HFF-Myc (cell line): ENCODE measurements around the gene RIT2.

Source experiments
- DNase-seq: peaks from one replicate; pipeline ENCODE4 v3.0.0-alpha.2; 2011; ENCODE audit warnings: low read depth; ENCODE audit errors: extremely low read depth
- H3K4me3 ChIP-seq: replicated peaks from 2 replicates; pipeline ENCODE4 v1.5.1; 2011; ENCODE audit warnings: low read depth, mild to moderate bottlenecking, control low read depth, low read length
- CTCF ChIP-seq: IDR thresholded peaks from 2 replicates; pipeline ENCODE4 v1.5.1; 2012; ENCODE audit warnings: mild to moderate bottlenecking, low read depth, low read length, control low read depth; ENCODE audit errors: missing control alignments

The RIT2 gene

GRCh38 chr18:43009674-43010073, 105.8 kb downstream of the RIT2 start:
- TF ChIP-seq CTCF, result no peak
- H3K4me3 ChIP-seq, result no peak overlapping the region
- no peak for DNase-seq

- no peak for TF ChIP-seq CTCF
- H3K4me3 ChIP-seq, result no peak overlapping the region
- no peak for DNase-seq
Measured at GRCh38 chr18:43007365-43007764, 108.1 kb downstream of the RIT2 start.

GRCh38 chr18:43004421-43004820, 111.1 kb downstream of the RIT2 start:
- no peak overlapping the region for H3K4me3 ChIP-seq
- DNase-seq, result no peak
- TF ChIP-seq CTCF, result no peak

GRCh38 chr18:43001821-43002220, 113.7 kb downstream of the RIT2 start:
- no peak overlapping the region for H3K4me3 ChIP-seq
- DNase-seq, result no peak
- TF ChIP-seq CTCF, result no peak

- no peak for DNase-seq
- no peak overlapping the region for H3K4me3 ChIP-seq
- TF ChIP-seq CTCF, result no peak
Measured at GRCh38 chr18:42996824-42997223, 118.7 kb downstream of the RIT2 start.

GRCh38 chr18:42980426-42980825, 135.1 kb downstream of the RIT2 start:
- H3K4me3 ChIP-seq, result no peak overlapping the region
- DNase-seq, result no peak
- no peak for TF ChIP-seq CTCF

- no peak overlapping the region for H3K4me3 ChIP-seq
- TF ChIP-seq CTCF, result no peak
- no peak for DNase-seq
Measured at GRCh38 chr18:42977982-42978637, 137.4 kb downstream of the RIT2 start.
